GM19455 (cell line): ENCODE measurements around the gene PPRC1.
A peak's percentile ranks its signal among the peaks of the same experiment; 100 is the strongest.

Experiments used
- ATAC-seq: cut with Tn5 transposase; IDR thresholded peaks from one replicate; pipeline ENCODE4 v1.9.1; 2021; ENCODE audit not compliant: unreplicated experiment

PPRC1 gene, protein sequence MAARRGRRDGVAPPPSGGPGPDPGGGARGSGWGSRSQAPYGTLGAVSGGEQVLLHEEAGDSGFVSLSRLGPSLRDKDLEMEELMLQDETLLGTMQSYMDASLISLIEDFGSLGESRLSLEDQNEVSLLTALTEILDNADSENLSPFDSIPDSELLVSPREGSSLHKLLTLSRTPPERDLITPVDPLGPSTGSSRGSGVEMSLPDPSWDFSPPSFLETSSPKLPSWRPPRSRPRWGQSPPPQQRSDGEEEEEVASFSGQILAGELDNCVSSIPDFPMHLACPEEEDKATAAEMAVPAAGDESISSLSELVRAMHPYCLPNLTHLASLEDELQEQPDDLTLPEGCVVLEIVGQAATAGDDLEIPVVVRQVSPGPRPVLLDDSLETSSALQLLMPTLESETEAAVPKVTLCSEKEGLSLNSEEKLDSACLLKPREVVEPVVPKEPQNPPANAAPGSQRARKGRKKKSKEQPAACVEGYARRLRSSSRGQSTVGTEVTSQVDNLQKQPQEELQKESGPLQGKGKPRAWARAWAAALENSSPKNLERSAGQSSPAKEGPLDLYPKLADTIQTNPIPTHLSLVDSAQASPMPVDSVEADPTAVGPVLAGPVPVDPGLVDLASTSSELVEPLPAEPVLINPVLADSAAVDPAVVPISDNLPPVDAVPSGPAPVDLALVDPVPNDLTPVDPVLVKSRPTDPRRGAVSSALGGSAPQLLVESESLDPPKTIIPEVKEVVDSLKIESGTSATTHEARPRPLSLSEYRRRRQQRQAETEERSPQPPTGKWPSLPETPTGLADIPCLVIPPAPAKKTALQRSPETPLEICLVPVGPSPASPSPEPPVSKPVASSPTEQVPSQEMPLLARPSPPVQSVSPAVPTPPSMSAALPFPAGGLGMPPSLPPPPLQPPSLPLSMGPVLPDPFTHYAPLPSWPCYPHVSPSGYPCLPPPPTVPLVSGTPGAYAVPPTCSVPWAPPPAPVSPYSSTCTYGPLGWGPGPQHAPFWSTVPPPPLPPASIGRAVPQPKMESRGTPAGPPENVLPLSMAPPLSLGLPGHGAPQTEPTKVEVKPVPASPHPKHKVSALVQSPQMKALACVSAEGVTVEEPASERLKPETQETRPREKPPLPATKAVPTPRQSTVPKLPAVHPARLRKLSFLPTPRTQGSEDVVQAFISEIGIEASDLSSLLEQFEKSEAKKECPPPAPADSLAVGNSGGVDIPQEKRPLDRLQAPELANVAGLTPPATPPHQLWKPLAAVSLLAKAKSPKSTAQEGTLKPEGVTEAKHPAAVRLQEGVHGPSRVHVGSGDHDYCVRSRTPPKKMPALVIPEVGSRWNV (N-terminal part only)

DNA sequence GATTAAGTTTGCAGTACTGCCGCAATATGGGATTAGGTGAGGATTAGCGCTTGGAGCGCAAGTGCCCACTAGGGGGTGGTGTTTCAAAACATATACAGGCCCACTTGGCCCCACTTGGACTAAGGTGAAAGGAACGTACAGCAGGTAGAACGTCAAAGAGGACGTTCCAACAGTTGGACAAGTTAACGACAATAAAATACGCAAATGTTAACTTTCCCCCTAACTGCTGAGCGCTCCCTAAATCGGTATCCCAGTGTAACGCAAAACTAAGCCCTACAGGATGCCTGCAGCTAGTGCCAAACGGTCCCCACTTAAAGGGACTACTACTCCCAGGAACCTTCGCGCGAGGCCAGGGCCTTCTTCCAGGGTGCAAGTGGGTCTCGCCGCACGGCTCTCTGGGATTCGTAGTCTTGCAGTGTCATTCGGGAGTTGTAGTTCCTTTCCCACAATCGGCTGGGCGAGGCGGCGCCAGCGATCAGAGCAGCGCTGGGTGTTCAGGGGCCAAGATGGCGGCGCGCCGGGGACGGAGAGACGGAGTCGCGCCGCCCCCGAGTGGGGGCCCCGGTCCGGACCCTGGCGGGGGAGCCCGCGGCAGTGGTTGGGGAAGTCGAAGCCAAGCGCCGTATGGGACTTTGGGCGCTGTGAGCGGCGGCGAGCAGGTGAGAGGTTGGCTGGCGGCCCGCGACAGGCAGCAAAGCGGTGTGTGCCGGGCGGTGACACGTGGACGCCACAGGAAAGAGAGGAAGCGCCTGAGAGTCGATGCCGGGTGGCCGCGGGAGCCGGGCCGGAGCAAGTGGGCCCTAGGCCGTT is at the start of gene PPRC1:
Gene PPRC1, plus strand, starts transcription at position 478 of the 810 bp plus-strand sequence. Its CDS starts 29 bp downstream, at position 507.
- peak; percentile 89 for ATAC-seq

DNA sequence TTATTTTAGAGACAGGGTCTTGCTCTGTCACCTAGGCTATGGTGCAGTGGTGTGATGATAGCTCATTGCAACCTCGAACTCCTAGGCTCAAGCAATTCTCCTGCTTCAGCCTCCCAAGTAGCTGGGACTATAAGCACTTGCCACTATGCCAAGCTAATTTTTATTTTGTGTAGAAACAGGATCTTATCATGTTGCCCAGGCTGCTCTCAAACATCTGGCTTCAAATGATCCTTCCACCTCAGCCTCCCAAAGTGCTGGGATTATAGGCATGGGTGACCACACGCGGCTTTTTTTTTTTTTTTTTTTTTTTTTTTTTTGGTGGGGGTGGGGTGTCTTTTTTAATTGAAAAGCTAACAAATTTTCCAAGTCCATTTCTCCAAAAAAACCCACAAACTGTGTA is 49.3 kb upstream of the PPRC1 start:
- no peak for ATAC-seq

DNA sequence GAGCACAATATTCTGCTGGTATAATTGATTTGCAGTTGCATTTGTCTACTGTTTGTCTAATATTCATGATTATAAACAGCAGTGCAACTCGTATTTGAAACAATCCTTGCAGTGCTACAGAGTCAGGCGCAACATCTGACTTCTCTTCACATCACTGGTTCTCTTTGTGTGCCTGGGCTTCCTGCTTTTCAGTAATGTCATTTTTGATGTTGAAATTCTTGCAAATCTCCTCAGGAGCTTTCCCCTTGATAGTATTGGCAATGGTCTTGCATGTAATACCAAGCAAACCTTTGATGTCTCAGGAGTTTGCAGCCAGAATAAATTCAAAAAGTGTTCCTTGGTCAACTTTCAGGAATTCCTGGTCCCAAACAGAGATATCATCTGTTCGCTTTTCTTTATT is 47.5 kb upstream of the PPRC1 start:
- ATAC-seq: no peak

DNA sequence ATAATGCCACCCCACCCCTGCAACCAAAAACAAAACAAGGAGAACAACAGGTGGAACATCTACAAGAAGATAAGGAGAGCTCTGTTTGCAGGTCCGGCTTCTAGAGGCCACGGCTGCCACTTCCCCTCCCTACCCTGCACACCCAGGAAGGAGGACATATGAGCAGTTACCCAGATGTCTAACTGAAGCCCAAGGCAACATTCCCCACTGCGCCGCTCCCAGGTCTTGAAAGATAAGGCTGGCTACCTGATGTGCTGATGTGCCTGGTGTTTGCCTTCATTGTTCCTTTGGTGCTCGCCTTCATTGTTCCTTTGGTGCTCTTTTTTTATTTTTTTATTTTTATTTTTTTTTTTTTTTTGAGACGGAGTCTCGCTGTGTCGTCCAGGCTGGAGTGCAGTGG is 46.6 kb upstream of the PPRC1 start:
- no peak for ATAC-seq

DNA sequence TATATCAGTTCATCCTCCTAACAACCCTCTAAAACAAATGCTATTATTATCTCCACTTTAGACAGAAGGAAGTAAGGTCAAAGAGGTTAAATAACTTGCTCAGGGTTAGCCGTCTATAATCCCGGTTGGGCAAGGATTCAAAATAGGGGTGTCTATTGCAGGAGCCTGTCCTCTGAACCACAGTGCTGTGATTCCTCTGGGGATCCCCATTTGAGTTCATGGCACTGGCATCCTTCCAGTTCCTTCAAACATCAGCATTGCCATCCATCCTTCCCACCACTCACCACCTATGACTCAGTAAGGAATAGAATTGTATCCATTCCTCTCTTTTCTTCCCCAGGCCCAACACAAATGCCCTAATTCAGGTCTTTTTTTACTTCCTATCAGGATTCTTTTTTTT is 42.1 kb upstream of the PPRC1 start:
- ATAC-seq: no peak

DNA sequence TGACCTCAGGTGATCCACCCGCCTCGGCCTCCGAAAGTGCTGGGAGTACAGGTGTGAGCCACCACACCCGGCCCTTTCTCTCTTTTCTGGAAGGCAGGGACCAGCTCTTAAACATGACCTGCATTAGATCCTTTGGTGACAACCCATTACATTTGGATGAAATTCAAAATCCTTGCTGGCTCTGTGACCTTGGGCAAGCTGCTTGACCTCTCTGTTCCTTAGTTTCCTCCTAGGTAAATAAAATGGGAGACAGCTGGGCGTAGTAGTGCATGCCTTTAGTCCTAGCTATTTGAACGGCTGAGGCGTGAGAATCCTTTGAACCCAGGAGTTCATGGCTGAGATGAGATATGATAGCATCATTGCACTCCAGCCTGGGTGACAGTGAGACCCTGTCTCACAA is 36.4 kb upstream of the PPRC1 start:
- ATAC-seq: no peak

DNA sequence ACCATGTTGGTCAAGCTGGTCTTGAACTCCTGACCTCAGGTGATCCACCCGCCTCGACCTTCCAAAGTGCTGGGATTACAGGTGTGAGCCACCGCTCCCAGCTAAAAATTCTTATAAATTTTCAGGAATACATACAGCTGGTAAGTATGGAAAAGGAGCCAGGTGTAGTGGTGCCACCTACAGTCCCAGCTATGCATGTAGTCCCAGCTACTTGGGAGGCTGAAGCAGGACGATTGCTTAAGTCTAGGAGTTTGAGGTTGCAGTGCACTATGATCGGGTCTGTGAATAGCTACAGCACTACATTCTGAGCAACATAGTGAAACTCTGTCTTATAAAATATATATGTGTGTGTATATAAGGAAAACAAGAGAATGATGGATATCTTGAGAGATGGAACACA is 31.7 kb upstream of the PPRC1 start:
- no peak for ATAC-seq

DNA sequence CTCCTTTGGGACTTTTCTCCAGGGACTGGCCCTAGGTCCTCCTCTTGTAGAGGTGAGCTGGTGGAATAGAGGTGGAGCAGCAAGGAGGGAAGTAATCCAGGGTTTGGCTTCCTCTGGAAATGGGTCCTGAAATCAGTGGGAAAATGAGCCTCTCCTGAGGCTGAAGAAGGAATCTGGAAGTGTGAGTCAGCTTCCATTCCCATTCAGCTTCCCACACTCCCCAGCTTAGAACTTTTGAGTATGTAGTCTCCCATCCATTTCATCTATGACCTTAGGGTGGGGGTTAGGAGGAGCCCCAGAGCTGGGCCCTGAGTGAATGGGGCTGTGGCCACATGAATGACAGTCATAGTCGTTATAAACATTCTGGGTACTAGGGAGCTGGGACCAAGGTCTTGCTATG is 30.4 kb upstream of the PPRC1 start:
- no peak for ATAC-seq

DNA sequence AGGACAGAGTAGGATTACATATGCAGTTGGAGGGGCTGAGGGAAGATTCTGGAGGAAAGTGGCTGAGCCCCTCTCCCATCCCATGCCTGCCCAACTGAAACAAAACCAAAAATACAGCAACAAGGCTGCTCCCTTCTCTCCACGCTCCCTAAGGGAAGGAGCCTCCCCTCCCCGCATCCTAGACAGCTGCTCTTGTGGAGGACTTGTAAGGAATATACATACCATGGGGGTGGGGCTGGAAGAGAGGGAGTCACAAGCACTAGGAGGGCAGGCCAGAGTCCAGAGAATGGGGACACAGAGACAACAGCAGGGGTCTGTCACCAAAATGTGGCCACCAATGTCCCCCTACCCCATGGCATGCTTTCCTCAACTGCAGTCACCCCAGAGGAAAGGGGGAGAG is 25.8 kb upstream of the PPRC1 start:
- no peak for ATAC-seq

DNA sequence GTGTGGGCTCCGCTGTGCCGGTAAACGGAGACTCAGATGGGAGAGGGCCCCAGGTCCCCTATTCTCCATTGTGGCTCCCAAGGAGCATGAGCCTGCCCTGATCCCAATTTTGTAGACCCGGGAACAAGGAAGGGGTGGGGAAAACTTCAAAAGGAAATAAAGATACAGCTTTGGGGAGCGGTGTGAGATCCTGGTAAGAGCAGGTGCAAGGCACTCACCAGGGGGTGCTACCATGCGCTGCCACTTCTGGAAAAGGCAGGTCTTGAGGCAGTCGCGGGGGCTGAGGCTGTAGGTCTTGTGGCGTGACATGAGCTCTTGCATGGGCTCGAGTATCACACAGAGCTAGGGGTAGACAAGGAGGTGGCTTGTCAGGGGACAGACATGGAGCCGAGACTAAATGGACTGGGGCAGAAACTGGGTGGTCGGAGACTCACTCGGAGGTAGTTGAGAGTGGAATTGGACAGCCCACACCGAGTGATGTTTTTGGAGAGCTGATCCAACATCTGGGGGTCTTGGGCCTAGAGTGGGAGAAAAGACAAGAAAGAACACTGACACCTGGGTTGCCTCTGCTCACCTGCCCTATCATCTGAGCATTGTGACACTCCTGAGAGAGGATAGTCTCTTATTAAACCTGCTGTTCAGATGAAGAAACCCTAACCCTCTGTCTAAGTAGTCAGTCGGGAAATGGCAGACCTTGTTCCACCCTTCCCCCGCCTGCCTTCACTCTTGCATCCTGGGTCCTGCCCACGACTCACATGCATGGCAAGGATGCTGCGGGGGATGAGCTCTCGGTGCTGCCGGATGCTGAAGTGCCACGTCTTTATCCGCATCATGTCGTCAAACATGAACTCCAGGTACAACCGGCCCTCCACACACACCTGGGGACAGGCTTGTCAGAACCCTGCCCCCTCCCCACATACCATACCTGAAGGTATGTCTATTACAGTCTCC is 23.4 kb upstream of the PPRC1 start:
- no peak for ATAC-seq

DNA sequence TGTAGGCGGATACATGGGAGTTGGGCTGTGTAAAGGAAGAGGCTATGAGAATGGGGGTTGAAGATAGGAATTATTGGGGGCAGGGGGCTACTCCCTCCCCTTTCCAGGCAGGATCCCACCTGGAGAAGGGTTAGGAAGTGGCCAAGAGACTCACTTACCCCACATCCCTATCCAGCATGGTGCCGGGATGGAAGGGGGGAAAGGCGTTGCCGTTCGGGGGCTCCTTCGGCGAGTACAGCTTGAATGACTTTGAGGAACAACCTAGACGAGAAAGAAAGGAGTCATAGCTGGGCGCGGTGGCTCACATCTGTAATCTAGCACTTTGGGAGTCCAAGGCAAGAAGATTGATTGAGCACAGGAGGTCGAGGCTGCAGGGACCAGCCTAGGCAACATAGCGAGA is 21.6 kb upstream of the PPRC1 start:
- ATAC-seq: no peak

DNA sequence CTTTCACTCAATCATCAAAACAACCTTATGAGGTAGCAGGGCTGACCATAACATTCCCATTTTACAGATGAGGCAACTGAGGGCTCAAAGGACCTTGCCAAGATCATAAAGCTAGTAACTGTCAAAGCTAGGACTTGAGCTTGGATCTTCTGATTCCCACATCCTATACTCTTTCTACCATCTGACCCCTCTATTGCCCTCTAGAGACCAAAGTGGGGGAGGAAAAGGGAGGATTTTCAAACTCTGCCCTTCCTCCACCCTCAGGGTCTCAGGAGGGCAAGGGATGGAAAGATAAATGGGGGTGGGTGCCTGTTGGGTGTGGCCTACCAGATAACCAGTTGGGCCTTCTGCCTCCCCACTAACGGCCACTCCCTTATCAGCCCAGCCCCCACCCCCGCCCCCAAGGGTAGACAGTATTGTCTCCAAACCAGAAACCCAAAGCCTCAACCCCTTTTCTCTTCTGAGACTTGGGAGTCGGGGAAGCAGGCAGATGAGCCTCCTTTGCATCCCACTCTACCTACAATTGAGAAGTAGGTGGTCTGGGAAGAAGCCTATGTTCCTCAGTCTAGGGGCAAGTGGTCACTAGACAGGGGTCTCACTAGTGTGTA is 20.5 kb upstream of the PPRC1 start:
- ATAC-seq: no peak

DNA sequence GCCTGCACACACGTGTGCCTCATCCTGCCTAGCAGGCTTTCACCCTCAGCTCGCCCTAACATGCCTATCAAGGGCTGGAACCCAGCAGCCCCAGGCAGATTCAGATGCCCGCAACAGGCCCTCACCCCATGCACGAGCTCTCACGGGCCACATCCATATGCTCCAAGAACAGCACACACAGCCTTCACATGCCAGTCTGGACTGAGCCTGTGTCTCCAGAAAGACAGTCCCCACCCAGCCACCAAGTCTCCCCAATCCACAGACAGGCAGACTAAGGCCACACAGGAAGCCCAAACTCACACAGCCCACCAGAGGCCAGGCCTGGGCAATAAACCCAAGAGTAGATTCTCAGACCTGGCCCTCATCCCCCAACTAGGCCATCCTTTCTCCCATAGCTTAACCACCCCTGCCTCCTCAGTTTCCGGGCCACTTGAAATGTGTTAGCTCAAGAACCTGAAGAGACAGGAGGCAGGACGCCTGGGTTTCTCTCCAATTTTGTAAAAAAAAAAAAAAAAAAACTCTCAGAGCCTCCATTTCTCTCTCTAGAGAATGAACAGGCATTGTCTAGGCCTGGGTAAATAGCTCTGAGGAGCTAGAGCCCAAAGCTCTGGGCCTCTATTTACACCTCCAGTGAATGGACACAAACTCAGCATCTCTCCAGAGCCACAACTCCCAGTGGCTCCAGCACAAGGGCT is 19.4 kb upstream of the PPRC1 start:
- ATAC-seq: no peak

DNA sequence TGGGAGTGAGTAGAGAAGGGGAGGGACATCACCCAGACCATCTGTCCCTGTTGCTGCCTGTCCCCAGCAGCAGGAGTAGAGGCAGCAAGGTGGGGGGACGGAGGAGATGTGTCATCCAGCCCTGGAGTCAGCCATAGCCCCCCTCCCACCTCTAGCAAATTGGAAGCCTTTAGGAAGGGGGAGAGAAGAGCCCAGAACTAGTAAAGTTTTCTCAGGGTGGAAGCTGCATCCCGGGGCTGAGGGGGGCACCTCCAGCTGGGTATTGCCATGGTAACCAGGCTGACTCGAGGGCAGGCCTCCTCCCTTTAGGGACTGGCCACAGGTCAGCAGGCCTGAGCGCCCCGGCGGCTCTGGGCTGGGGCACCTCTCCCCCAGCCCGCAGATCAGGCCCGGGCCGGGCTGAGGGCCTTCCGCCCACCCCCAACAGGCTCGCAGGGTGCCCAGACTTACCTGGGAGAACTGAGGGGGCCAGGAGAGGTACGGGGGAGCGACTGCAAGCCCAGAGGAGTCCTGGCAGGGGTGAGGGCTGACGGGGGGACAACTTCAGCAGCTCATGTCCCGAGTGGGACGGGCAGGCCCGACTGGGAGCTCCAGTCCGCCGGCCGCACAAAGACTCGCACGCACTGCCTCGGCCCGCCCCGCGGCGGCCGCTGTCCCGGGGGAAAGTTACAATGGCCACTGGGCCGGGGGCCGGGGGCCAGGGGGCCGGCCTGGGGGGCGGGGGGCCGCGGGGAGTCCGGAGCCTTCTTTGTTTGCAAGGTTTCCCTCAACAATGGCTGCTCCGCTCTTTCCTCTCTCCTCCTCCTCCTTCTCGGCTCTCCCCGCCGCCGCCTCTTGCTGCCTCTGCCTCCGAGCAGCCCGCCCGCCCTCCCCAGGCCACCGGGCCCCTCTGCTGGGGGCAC is 18.6 kb upstream of the PPRC1 start:
- peak; percentile 20 for ATAC-seq

DNA sequence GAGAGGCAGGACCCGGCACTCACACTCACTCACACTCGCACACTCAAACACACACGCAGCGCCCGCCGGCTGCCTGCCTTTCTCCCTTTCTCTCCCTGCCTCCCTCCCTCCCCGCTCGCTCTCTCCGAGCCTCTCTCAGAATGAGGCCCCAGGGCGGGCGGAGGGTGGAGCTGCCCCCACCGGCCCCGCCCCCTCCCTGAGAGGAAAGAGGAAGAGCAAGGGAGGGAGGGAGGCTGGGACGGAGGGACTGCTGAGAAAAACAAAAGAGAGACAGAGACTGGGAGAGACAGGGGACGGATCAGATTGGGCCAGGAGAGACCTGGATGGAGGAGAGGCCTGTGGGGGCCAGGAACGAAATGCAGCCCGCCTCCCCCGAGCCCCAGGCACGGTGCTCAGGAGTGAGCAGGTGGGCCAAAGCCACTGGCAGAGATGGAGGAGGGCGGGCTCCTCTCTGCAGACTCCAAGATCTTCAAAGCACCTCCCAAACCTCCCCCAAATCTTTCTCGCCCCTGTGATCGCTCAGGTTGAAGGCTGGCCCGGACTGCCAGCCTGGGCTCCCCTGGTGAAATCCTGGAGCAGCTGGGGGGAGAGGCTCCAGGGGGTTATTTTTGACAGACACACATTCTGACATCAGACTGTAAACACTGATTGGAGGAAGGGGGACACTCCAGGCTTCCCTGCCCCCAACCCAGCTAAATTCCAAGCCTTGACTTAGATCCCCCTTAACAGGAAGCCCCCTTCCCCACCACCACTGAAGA is 17.8 kb upstream of the PPRC1 start:
- peak; percentile 67 for ATAC-seq

DNA sequence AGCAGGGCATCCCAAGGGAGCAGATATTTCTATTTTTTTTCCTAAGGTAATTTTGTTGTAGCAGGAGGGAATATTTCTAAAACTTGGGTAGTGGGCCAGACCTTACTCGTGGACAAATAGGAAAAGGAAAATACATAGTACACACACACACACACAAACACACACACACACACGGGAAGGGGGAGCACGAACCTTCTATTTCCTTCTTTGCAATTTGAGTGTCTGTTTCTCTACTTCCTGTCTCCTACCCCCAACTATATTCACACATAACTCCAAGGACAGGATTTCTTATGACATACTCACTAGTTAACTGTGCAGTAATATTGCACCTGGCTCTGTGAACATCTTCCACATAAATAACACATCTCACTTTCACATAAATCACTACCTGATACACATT is 17.1 kb upstream of the PPRC1 start:
- no peak for ATAC-seq

DNA sequence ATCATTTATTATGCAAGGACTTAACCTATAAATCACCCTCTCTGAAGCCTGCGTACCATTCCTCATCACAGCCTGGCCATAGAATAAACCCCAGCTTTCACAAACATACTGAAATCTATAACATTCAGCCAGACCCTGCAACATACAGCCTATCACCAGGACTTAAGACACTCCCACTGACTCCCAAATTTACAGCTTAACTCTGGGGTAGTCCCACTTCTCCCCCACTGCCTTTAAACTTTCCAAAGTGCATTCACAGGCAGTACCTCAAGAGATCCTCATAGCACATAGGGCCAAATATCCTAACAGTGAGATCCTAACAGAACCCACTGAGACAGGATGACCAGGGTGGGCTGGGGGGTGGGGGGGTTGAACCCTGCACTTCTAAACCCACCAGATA is 16.2 kb upstream of the PPRC1 start:
- no peak for ATAC-seq
